GM19468 (cell line): Measurements from ENCODE around the gene TBL1X.

Source experiments
- ATAC-seq: cut with Tn5 transposase; IDR thresholded peaks from one replicate; pipeline ENCODE4 v1.9.1; 2021; ENCODE audit warnings: mild to moderate bottlenecking, moderate library complexity, moderate number of reproducible peaks; ENCODE audit not compliant: unreplicated experiment; ENCODE audit errors: extremely low read depth

TBL1X gene

DNA sequence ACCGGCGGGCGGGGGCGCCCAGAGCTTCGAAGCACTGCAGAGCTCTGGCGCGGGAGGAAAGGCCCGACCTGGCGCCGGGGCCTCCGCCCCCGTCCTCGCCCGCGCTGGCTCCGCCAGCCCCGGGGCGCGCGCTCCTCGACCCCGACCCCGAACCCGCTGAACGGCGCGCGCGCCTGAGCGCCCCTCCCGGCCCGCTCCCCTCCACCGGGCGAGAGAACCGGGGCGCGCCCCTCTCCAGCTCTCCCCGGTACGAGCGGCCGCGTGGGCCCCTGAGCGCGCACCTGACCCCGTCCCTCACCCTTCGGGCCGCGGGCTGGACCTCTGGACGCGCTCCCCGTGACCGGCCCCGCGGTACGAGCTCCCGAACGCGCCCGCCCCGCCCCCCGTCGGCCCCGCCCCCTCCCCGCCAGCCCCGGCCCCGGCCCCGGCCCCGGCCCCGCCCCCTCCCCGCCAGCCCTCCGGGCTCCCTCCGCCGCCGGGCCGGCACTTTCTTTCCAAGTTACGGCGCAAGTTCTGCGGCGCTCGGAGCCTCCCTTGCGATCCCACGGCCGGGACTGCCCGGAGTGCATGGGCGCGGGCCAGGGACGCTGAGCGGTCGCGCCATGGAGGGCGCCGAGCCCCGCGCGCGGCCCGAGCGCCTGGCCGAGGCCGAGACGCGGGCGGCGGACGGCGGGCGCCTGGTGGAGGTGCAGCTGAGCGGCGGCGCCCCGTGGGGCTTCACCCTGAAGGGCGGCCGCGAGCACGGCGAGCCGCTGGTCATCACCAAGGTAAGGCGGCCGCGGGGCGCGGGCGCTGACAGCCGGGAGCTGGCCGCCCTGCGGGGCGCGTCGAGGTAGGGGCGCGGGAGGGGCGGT lies 321.3 kb downstream of the TBL1X start, which contains the start of gene SHROOM2:
TSS of gene SHROOM2 (plus strand) at position 486 of the 854 bp plus-strand sequence. CDS start at position 603, 117 bp downstream.
- ATAC-seq: no peak

DNA sequence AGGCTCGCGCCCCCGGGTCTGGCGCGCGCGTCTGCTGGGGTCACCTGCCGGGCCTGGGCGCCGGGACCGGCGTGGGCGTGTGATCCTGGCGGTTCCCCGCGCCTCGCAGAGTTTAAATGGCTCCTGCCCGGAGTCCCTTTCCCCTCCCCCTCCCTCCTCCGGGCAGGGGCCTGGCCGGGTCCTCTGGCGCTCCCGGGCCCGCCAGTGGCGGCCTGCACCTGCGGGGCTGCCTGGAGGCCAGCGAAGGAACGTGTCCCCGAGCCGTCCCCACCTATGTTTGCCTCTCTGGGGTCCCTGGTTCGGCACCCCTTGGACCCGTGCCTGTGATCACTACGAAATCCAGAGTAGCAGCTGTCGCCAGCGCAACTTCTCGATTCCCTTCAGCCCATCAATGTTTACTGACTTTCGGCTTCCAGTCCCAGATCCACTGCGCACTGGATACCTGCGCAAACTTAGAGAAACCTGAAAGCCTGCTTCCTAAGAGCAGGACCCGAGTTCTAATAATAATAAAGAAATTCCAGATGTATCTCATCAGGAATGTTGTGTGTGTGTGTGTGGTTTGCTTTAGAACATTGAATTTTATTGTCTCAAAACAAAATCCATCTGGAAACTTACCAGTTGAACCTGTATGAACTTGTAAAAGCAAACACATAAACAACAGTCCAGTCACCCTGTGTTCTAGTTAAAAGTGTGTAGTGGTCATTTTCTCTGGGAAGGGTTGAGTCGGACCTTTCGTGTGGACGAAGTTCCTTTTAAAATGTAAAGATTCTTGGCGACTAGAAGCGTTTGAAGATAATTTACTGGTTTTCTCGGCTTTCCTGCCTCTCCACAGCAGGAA lies 322.2 kb downstream of the TBL1X start:
- ATAC-seq: no peak

- ATAC-seq: no peak
Measured at GRCh38 chrX:9788911-9789310, 324.1 kb downstream of the TBL1X start.

- no peak for ATAC-seq
Measured at GRCh38 chrX:9789555-9789954, 324.7 kb downstream of the TBL1X start.
